Endodermal cell (in vitro differentiated cells): ENCODE results near the gene ACBD3. TPM values are rescaled to one million over a fixed set of nuclear protein-coding genes. Genes with fewer than 3 reads are reported as not detected.

ENCODE experiments used
- DNase-seq: peaks from one replicate; pipeline ENCODE4 v3.0.0-alpha.2; 2017
- H3K27ac ChIP-seq: 2 replicates; pipeline ENCODE4 v1.5.1; 2013; ENCODE audit warnings: mild to moderate bottlenecking, low read depth, low read length, moderate library complexity
- H3K27me3 ChIP-seq: 2 replicates; pipeline ENCODE4 v1.6.1; 2013; ENCODE audit warnings: mild to moderate bottlenecking, low read length, moderate library complexity; ENCODE audit not compliant: insufficient read depth, control insufficient read depth, poor library complexity, severe bottlenecking
- H3K36me3 ChIP-seq: 2 replicates; pipeline ENCODE4 v1.7.0; 2013; ENCODE audit warnings: mild to moderate bottlenecking, low read length, moderate library complexity; ENCODE audit not compliant: control insufficient read depth, insufficient read depth
- H3K4me1 ChIP-seq: one replicate; pipeline ENCODE4 v1.7.0; 2013; ENCODE audit warnings: low read length; ENCODE audit not compliant: control insufficient read depth, insufficient read depth
- H3K4me3 ChIP-seq: 2 replicates; pipeline ENCODE4 v1.5.1; 2013; ENCODE audit warnings: mild to moderate bottlenecking, low read length, moderate library complexity
- H3K9ac ChIP-seq: 2 replicates; pipeline ENCODE4 v1.6.1; 2013; ENCODE audit warnings: mild to moderate bottlenecking, low read length, moderate library complexity; ENCODE audit not compliant: poor library complexity, severe bottlenecking; ENCODE audit errors: extremely low read depth
- H3K9me3 ChIP-seq: 2 replicates; pipeline ENCODE4 v1.6.1; 2013; ENCODE audit warnings: mild to moderate bottlenecking, low read length, moderate library complexity; ENCODE audit not compliant: control insufficient read depth
- H3K27ac Mint-ChIP-seq: 2 replicates; pipeline ENCODE4 v1.8.0; 2020; ENCODE audit warnings: mixed read lengths
- H3K27me3 Mint-ChIP-seq: 2 replicates; pipeline ENCODE4 v1.8.0; 2021; ENCODE audit warnings: mild to moderate bottlenecking, mixed read lengths; ENCODE audit not compliant: insufficient read depth
- H3K36me3 Mint-ChIP-seq: 2 replicates; pipeline ENCODE4 v1.8.0; 2020; ENCODE audit warnings: low read depth, mixed read lengths
- H3K4me1 Mint-ChIP-seq: 2 replicates; pipeline ENCODE4 v1.8.0; 2020; ENCODE audit warnings: mixed read lengths
- H3K4me3 Mint-ChIP-seq: 2 replicates; pipeline ENCODE4 v1.8.0; 2020; ENCODE audit warnings: mild to moderate bottlenecking, moderate library complexity, mixed read lengths
- H3K9me3 Mint-ChIP-seq: 2 replicates; pipeline ENCODE4 v1.8.0; 2020; ENCODE audit warnings: mild to moderate bottlenecking, mixed read lengths
- WGBS, 2 experiments: methylation state at CpG; one replicate each; pipeline versions ENCODE4 v1.1.5 to v1.1.7; 2013; ENCODE audit warnings: missing lambda C conversion rate in 2 of 2, mixed read lengths in 1 of 2; ENCODE audit not compliant: insufficient coverage in 1 of 2, insufficient read length in 1 of 2; 5-methylcytosine and 5-hydroxymethylcytosine counted together
- total RNA-seq, 2 donors: library from RNA; stranded (reverse); fragmentation: NEBNext Ultra II Directional in 1 of 2; extraction: Animal tissue kit (Norgen Biotek cat#: 25700) in 1 of 2; gene quantifications; 2 replicates in 1 of 2; 3 replicates in 1 of 2; pipeline ENCODE4 v1.2.1, GENCODE V29; 2021
- TF ChIP-seq, protein P1 (sequence below): fragments of 200-600 bp; sonication (generic); conservative IDR thresholded peaks from 2 replicates; pipeline ENCODE4 v1.5.0; 2021; ENCODE audit warnings: antibody characterized with exemption, mild to moderate bottlenecking

Gene ACBD3
- total RNA-seq, 2 donors from 2014 or later: 34.8 to 48.0 TPM

DNA sequence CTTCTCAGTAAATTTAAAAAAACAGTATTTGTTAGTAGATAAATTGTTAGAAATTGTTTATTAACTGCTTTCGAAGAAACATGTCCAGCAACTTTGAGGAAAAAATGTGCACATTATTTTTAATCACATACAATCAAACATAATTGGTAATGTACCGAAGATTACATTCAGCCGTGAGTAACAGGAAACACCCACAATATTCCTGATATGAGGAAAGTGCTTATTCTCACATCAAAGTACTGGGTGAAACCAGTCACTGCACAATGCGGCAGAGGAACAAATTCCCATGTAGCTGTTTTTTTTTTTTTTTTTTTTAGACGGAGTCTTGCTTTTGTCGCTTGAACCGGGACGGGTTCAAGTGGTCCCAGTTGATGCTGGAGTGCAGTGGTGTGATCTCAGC, 9.7 kb downstream of the ACBD3 start:
- Histone ChIP-seq H3K4me3 (no peak overlapping the region), H3K9ac (no peak overlapping the region), H3K27me3 (no peaks in the 10 kb centered on the region), H3K9me3 (peaks cover 5% of the 10 kb centered on the region), H3K36me3 (peaks cover 42% of the 10 kb centered on the region), H3K27ac (no peak overlapping the region), H3K4me1 (peaks cover 5% of the 10 kb centered on the region)
- no peaks in the 10 kb centered on the region for H3K27me3 Mint-ChIP-seq
- peaks cover 1% of the 10 kb centered on the region for H3K9me3 Mint-ChIP-seq
- H3K4me1 Mint-ChIP-seq: peaks cover 16% of the 10 kb centered on the region
- 94 to 96% methylated on average over 5 to 8 of the region's 8 CpGs for WGBS, 2 experiments
- DNase-seq: no peak
- H3K4me3 Mint-ChIP-seq: no peak overlapping the region
- TF ChIP-seq, protein P1, sequence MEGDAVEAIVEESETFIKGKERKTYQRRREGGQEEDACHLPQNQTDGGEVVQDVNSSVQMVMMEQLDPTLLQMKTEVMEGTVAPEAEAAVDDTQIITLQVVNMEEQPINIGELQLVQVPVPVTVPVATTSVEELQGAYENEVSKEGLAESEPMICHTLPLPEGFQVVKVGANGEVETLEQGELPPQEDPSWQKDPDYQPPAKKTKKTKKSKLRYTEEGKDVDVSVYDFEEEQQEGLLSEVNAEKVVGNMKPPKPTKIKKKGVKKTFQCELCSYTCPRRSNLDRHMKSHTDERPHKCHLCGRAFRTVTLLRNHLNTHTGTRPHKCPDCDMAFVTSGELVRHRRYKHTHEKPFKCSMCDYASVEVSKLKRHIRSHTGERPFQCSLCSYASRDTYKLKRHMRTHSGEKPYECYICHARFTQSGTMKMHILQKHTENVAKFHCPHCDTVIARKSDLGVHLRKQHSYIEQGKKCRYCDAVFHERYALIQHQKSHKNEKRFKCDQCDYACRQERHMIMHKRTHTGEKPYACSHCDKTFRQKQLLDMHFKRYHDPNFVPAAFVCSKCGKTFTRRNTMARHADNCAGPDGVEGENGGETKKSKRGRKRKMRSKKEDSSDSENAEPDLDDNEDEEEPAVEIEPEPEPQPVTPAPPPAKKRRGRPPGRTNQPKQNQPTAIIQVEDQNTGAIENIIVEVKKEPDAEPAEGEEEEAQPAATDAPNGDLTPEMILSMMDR: no peak
- H3K36me3 Mint-ChIP-seq: peaks cover 37% of the 10 kb centered on the region
- no peak overlapping the region for H3K27ac Mint-ChIP-seq

DNA sequence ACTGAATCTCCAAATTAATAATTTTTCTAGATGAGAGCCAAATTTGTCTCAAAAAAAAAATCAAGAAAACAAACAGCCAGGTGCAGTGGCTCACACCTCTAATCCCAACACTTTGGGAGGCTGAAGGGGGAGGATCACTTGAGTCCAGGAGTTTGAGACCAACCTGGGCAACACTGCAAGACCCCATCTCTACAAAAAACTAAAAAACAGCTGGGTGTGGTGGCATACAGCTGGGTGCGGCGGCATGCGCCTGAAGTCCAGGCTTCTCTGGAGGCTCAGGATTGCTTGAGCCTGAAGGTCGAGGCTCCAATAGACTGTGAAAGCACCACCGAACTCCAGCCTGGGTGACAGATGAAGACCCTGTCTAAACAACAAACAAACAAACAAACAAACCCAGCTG, 14.0 kb downstream of the ACBD3 start:
- Histone ChIP-seq H3K27me3 (no peaks in the 10 kb centered on the region), H3K36me3 (peaks cover 23% of the 10 kb centered on the region), H3K9me3 (peaks cover 4% of the 10 kb centered on the region), H3K4me3 (no peak overlapping the region), H3K4me1 (no peaks in the 10 kb centered on the region), H3K27ac (no peak overlapping the region), H3K9ac (no peak overlapping the region)
- no peaks in the 10 kb centered on the region for H3K27me3 Mint-ChIP-seq
- H3K4me1 Mint-ChIP-seq: no peaks in the 10 kb centered on the region
- DNase-seq: no peak
- TF ChIP-seq, protein P1: no peak
- peaks cover 32% of the 10 kb centered on the region for H3K36me3 Mint-ChIP-seq
- WGBS, 2 experiments: 94 to 100% methylated on average over 3 to 5 of the region's 5 CpGs
- no peak overlapping the region for H3K4me3 Mint-ChIP-seq
- H3K27ac Mint-ChIP-seq: no peak overlapping the region
- peaks cover 3% of the 10 kb centered on the region for H3K9me3 Mint-ChIP-seq

DNA sequence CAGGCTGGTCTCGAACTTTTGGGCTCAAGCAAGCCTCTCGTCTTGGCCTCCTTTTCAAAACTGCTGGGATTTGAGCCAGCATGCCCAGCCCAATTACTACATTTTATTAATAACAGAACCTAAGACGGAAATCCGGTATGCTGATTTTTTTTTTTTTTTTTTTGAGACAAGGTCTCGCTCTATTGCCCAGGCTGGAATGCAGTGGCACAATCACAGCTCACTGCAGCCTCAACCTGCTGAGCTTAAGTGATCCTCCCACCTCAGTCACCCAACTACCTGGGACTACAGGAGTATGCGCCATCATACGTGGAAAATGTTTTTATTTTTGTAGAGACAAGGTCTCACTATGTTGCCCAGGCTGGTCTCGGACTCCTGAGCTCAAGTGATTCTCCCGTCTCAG, 20.2 kb downstream of the ACBD3 start:
- peaks cover 49% of the 10 kb centered on the region for H3K36me3 ChIP-seq
- no peak for DNase-seq
- no peak overlapping the region for H3K27ac Mint-ChIP-seq
- H3K36me3 Mint-ChIP-seq: peaks cover 46% of the 10 kb centered on the region
- H3K4me1 ChIP-seq: no peaks in the 10 kb centered on the region
- no peaks in the 10 kb centered on the region for H3K9me3 ChIP-seq
- no peak overlapping the region for H3K4me3 ChIP-seq
- H3K9ac ChIP-seq: no peak overlapping the region
- no peaks in the 10 kb centered on the region for H3K4me1 Mint-ChIP-seq
- no peaks in the 10 kb centered on the region for H3K27me3 Mint-ChIP-seq
- H3K27ac ChIP-seq: no peak overlapping the region
- TF ChIP-seq, protein P1: no peak
- H3K4me3 Mint-ChIP-seq: no peak overlapping the region
- peaks cover 2% of the 10 kb centered on the region for H3K9me3 Mint-ChIP-seq
- WGBS, 2 experiments: 94 to 96% methylated on average over 6 to 9 of the region's 9 CpGs
- H3K27me3 ChIP-seq: no peaks in the 10 kb centered on the region
